ENCODE data around the gene WDR17.
A peak's percentile ranks its signal among the peaks of the same experiment; 100 is the strongest.

WDR17 gene

GRCh38 chr4:176137631-176138030, 72.0 kb downstream of the WDR17 start:
- no peaks in the 10 kb centered on the region for H3K4me1 Mint-ChIP-seq
- no peak overlapping the region for H3K4me3 Mint-ChIP-seq
- H3K27me3 Mint-ChIP-seq = no peaks in the 10 kb centered on the region
- no peaks in the 10 kb centered on the region for H3K9me3 Mint-ChIP-seq
- no peaks in the 10 kb centered on the region for H3K36me3 Mint-ChIP-seq (ENCODE audit: low read depth)
- ATAC-seq (no peak), DNase-seq (no peak)
- H3K27ac Mint-ChIP-seq = no peak overlapping the region

- no peaks in the 10 kb centered on the region for H3K27me3 Mint-ChIP-seq
- no peaks in the 10 kb centered on the region for H3K4me1 Mint-ChIP-seq
- no peaks in the 10 kb centered on the region for H3K9me3 Mint-ChIP-seq
- H3K4me3 Mint-ChIP-seq = no peak overlapping the region
- no peak for ATAC-seq
- no peak overlapping the region for H3K27ac Mint-ChIP-seq
- no peaks in the 10 kb centered on the region for H3K36me3 Mint-ChIP-seq (ENCODE audit: low read depth)
- no peak for DNase-seq
Observed at GRCh38 chr4:176139518-176139917, 73.9 kb downstream of the WDR17 start.

- Mint-ChIP-seq H3K4me1 (no peaks in the 10 kb centered on the region), H3K9me3 (no peaks in the 10 kb centered on the region), H3K27ac (no peak overlapping the region), H3K27me3 (no peaks in the 10 kb centered on the region), H3K4me3 (no peak overlapping the region), H3K36me3 (ENCODE audit: low read depth) (no peaks in the 10 kb centered on the region)
- no peak for ATAC-seq
- DNase-seq = no peak
Observed at GRCh38 chr4:176142253-176142652, 76.6 kb downstream of the WDR17 start.

GRCh38 chr4:176149680-176150355, 84.2 kb downstream of the WDR17 start:
- Mint-ChIP-seq H3K9me3 (no peaks in the 10 kb centered on the region), H3K4me1 (no peaks in the 10 kb centered on the region), H3K27ac (no peak overlapping the region), H3K4me3 (no peak overlapping the region), H3K36me3 (ENCODE audit: low read depth) (no peaks in the 10 kb centered on the region), H3K27me3 (no peaks in the 10 kb centered on the region)
- DNase-seq (no peak), ATAC-seq (no peak)

GRCh38 chr4:176150356-176150682, 84.7 kb downstream of the WDR17 start:
- Mint-ChIP-seq H3K4me3 (no peak overlapping the region), H3K9me3 (no peaks in the 10 kb centered on the region), H3K27me3 (no peaks in the 10 kb centered on the region), H3K27ac (no peak overlapping the region), H3K36me3 (ENCODE audit: low read depth) (no peaks in the 10 kb centered on the region), H3K4me1 (no peaks in the 10 kb centered on the region)
- no peak for DNase-seq
- no peak for ATAC-seq

- DNase-seq (no peak), ATAC-seq (no peak)
- no peaks in the 10 kb centered on the region for H3K27me3 Mint-ChIP-seq
- no peaks in the 10 kb centered on the region for H3K4me1 Mint-ChIP-seq
- H3K9me3 Mint-ChIP-seq = no peaks in the 10 kb centered on the region
- no peaks in the 10 kb centered on the region for H3K36me3 Mint-ChIP-seq (ENCODE audit: low read depth)
- no peak overlapping the region for H3K27ac Mint-ChIP-seq
- no peak overlapping the region for H3K4me3 Mint-ChIP-seq
Observed at GRCh38 chr4:176150704-176151103, 85.1 kb downstream of the WDR17 start.

GRCh38 chr4:176153124-176153523, 87.5 kb downstream of the WDR17 start:
- no peaks in the 10 kb centered on the region for H3K9me3 Mint-ChIP-seq
- no peak for DNase-seq
- H3K4me1 Mint-ChIP-seq = no peaks in the 10 kb centered on the region
- no peaks in the 10 kb centered on the region for H3K36me3 Mint-ChIP-seq (ENCODE audit: low read depth)
- H3K27ac Mint-ChIP-seq = no peak overlapping the region
- H3K27me3 Mint-ChIP-seq = peaks cover 2% of the 10 kb centered on the region
- ATAC-seq = no peak
- H3K4me3 Mint-ChIP-seq = no peak overlapping the region

GRCh38 chr4:176156656-176157055, 91.0 kb downstream of the WDR17 start:
- no peaks in the 10 kb centered on the region for H3K4me1 Mint-ChIP-seq
- no peaks in the 10 kb centered on the region for H3K9me3 Mint-ChIP-seq
- no peak overlapping the region for H3K27ac Mint-ChIP-seq
- H3K4me3 Mint-ChIP-seq = no peak overlapping the region
- no peak for ATAC-seq
- H3K36me3 Mint-ChIP-seq (ENCODE audit: low read depth) = no peaks in the 10 kb centered on the region
- DNase-seq = no peak
- H3K27me3 Mint-ChIP-seq = peaks cover 2% of the 10 kb centered on the region

GRCh38 chr4:176163041-176163440, 97.4 kb downstream of the WDR17 start:
- Mint-ChIP-seq H3K9me3 (no peaks in the 10 kb centered on the region), H3K36me3 (ENCODE audit: low read depth) (no peaks in the 10 kb centered on the region), H3K4me3 (no peak overlapping the region), H3K4me1 (no peaks in the 10 kb centered on the region), H3K27ac (no peak overlapping the region), H3K27me3 (peaks cover 1% of the 10 kb centered on the region)
- DNase-seq (no peak), ATAC-seq (no peak)

GRCh38 chr4:176185051-176185450, 119.4 kb downstream of the WDR17 start:
- DNase-seq (no peak), ATAC-seq (no peak)
- Mint-ChIP-seq H3K36me3 (ENCODE audit: low read depth) (no peaks in the 10 kb centered on the region), H3K27me3 (peaks cover 28% of the 10 kb centered on the region), H3K27ac (no peak overlapping the region), H3K4me1 (peaks cover 16% of the 10 kb centered on the region), H3K9me3 (no peaks in the 10 kb centered on the region), H3K4me3 (no peak overlapping the region)

GRCh38 chr4:176186067-176186466, 120.4 kb downstream of the WDR17 start:
- H3K27ac Mint-ChIP-seq = no peak overlapping the region
- H3K4me3 Mint-ChIP-seq = no peak overlapping the region
- ATAC-seq (no peak), DNase-seq (no peak)
- no peaks in the 10 kb centered on the region for H3K9me3 Mint-ChIP-seq
- no peaks in the 10 kb centered on the region for H3K36me3 Mint-ChIP-seq (ENCODE audit: low read depth)
- peaks cover 16% of the 10 kb centered on the region for H3K4me1 Mint-ChIP-seq
- peaks cover 32% of the 10 kb centered on the region for H3K27me3 Mint-ChIP-seq

GRCh38 chr4:176186671-176187395, 121.2 kb downstream of the WDR17 start:
- ATAC-seq (no peak), DNase-seq (no peak)
- no peak overlapping the region for H3K4me3 Mint-ChIP-seq
- peaks cover 16% of the 10 kb centered on the region for H3K4me1 Mint-ChIP-seq
- no peaks in the 10 kb centered on the region for H3K36me3 Mint-ChIP-seq (ENCODE audit: low read depth)
- no peak overlapping the region for H3K27ac Mint-ChIP-seq
- H3K27me3 Mint-ChIP-seq = peaks cover 39% of the 10 kb centered on the region
- H3K9me3 Mint-ChIP-seq = no peaks in the 10 kb centered on the region

- no peak for DNase-seq
- Mint-ChIP-seq H3K27ac (no peak overlapping the region), H3K4me3 (no peak overlapping the region), H3K4me1 (peaks cover 20% of the 10 kb centered on the region), H3K9me3 (no peaks in the 10 kb centered on the region), H3K36me3 (ENCODE audit: low read depth) (no peaks in the 10 kb centered on the region), H3K27me3 (peaks cover 47% of the 10 kb centered on the region)
- peak; percentile 90 for ATAC-seq
Observed at GRCh38 chr4:176187624-176188023, 122.0 kb downstream of the WDR17 start.

GRCh38 chr4:176188654-176189053, 123.0 kb downstream of the WDR17 start:
- H3K9me3 Mint-ChIP-seq = no peaks in the 10 kb centered on the region
- ATAC-seq = no peak
- no peak for DNase-seq
- H3K27me3 Mint-ChIP-seq = peaks cover 46% of the 10 kb centered on the region
- peaks cover 28% of the 10 kb centered on the region for H3K4me1 Mint-ChIP-seq
- H3K36me3 Mint-ChIP-seq (ENCODE audit: low read depth) = no peaks in the 10 kb centered on the region
- H3K4me3 Mint-ChIP-seq = no peak overlapping the region
- no peak overlapping the region for H3K27ac Mint-ChIP-seq

GRCh38 chr4:176189891-176190795, 124.5 kb downstream of the WDR17 start:
- peaks cover 42% of the 10 kb centered on the region for H3K27me3 Mint-ChIP-seq
- H3K9me3 Mint-ChIP-seq = no peaks in the 10 kb centered on the region
- no peak for DNase-seq
- ATAC-seq = no peak
- no peak overlapping the region for H3K27ac Mint-ChIP-seq
- peaks cover 43% of the 10 kb centered on the region for H3K4me1 Mint-ChIP-seq
- no peak overlapping the region for H3K4me3 Mint-ChIP-seq
- no peaks in the 10 kb centered on the region for H3K36me3 Mint-ChIP-seq (ENCODE audit: low read depth)

Data from activated naive CD8-positive, alpha-beta T cell treated with anti-CD3 and anti-CD28 coated beads, Interleukin-2, amount 50 U/mL, for 24 hours (primary cell).